ENCODE data around the gene BCL7B. TPM values are rescaled to one million over a fixed set of nuclear protein-coding genes. Genes with fewer than 3 reads are reported as not detected.

Gene BCL7B
- total and polyA plus RNA-seq, 10 donors, result 40.1 to 79.2 (median 58.2) TPM

DNA sequence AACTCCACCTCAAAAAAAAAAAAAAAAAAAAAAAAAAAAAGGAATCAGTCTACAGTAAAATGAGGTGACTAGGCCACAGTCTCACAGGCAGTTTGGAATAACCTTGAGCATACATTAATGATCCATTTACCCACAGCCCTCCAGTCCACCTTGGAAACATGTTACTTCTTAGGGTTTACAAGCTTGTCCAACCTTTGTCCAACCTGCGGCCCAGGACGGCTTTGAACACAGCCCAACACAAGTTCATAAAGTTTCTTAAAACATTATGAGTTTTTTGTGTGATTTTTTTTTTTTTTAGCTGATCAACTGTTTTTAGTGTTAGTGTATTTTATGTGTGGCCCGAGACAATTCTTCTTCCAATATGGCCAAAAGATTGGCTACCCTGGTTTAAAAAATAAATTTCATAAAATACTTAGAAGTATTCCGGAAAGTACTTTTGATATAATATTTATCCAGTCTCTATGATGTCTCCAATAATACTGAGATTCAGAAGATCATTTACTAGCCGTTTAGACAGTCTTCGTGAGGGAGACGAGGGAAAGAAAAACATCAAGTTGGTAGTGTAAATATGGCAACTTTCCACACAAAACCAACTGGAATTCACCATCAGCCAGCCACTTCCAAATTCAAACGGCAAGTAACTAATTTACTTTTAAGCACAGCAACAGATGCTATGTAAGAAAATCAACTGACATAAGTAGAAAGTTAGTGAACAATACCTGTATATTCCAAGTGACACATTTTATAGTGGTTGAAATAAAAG is 45.3 kb downstream of the BCL7B start:
- 82 to 90% (median 89%) methylated on average over 8 of the region's 8 CpGs for WGBS, 5 donors
- intact Hi-C loops (cut with DNase I; ENCODE audit: low total_unique reads), result no loop called here
- no peak overlapping the region for H3K27ac ChIP-seq
- H3K4me3 ChIP-seq, result no peak overlapping the region
- no peak for DNase-seq
- no peaks in the 10 kb centered on the region for H3K9me3 ChIP-seq
- peaks cover 0 to 100% (median 77%) of the 10 kb centered on the region in 6 donors for H3K36me3 ChIP-seq
- H3K4me1 ChIP-seq, result peaks cover 2 to 64% (median 22%) of the 10 kb centered on the region in 6 donors
- TF ChIP-seq POLR2AphosphoS5 (IDR thresholded peaks at IDR 0.05) (no peak), POLR2A (IDR thresholded peaks at IDR 0.05) (no peak)
- TF ChIP-seq, protein P1, sequence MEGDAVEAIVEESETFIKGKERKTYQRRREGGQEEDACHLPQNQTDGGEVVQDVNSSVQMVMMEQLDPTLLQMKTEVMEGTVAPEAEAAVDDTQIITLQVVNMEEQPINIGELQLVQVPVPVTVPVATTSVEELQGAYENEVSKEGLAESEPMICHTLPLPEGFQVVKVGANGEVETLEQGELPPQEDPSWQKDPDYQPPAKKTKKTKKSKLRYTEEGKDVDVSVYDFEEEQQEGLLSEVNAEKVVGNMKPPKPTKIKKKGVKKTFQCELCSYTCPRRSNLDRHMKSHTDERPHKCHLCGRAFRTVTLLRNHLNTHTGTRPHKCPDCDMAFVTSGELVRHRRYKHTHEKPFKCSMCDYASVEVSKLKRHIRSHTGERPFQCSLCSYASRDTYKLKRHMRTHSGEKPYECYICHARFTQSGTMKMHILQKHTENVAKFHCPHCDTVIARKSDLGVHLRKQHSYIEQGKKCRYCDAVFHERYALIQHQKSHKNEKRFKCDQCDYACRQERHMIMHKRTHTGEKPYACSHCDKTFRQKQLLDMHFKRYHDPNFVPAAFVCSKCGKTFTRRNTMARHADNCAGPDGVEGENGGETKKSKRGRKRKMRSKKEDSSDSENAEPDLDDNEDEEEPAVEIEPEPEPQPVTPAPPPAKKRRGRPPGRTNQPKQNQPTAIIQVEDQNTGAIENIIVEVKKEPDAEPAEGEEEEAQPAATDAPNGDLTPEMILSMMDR (IDR thresholded peaks at IDR 0.05 in 8 of 11, conservative IDR thresholded peaks at IDR 0.05 in 3 of 11), result no peak
- H3K27me3 ChIP-seq (replicated peaks in 1 of 7), result no peaks in the 10 kb centered on the region

DNA sequence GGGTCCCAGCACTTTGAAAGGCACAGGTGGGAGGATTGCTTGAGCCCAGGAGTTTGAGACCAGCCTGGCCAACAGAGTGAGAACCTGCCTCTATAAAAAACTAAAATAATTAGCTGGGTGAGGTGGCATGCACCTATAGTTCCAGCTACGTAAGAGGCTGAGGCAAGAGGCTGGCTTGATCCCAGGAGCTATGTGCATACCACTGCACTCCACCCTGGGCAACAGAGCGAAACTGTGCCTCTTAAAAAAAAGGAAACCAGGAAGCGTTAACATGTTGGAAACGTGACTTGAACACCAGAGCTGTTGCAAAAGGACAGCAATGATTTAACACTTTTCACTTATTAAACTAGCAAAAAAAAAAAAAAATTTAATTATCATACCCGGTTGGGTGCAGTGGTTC is 48.0 kb downstream of the BCL7B start:
- no peak overlapping the region for H3K4me3 ChIP-seq
- WGBS, 5 donors, result 75 to 85% (median 76%) methylated on average over 5 of the region's 5 CpGs
- intact Hi-C loops (cut with DNase I; ENCODE audit: low total_unique reads), result no loop called here
- no peak for TF ChIP-seq POLR2AphosphoS5 (IDR thresholded peaks at IDR 0.05)
- no peak for TF ChIP-seq POLR2A (IDR thresholded peaks at IDR 0.05)
- TF ChIP-seq, protein P1 (IDR thresholded peaks at IDR 0.05 in 8 of 11, conservative IDR thresholded peaks at IDR 0.05 in 3 of 11), result no peak
- no peaks in the 10 kb centered on the region for H3K27me3 ChIP-seq (replicated peaks in 1 of 7)
- H3K9me3 ChIP-seq, result no peaks in the 10 kb centered on the region
- H3K27ac ChIP-seq, result no peak overlapping the region
- H3K36me3 ChIP-seq, result peaks cover 3 to 100% (median 83%) of the 10 kb centered on the region in 6 donors
- peaks cover 0 to 37% (median 13%) of the 10 kb centered on the region in 6 donors for H3K4me1 ChIP-seq
- DNase-seq, result no peak

DNA sequence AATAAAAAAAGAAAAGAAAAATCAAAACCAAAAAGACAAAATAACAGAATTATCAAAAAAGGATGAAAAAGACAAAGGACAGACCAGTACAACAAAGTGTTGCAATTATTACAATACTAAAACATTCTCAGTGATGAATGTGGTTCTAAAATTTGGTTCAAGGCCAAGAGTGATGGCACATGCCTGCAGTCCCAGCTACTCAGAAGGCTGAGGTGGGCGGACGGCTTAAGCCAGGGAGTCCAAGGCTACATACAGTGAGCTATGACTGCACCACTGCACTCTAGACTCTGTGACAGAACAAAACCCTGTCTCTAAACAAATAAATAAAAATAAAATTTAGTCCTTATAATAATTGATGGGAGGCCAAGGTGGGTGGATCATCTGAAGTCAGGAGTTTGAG is 49.9 kb downstream of the BCL7B start:
- intact Hi-C loops (cut with DNase I; ENCODE audit: low total_unique reads), result no loop called here
- no peak overlapping the region for H3K27ac ChIP-seq
- peaks cover 3 to 100% (median 90%) of the 10 kb centered on the region in 6 donors for H3K36me3 ChIP-seq
- H3K4me3 ChIP-seq, result no peak overlapping the region
- no peaks in the 10 kb centered on the region for H3K27me3 ChIP-seq (replicated peaks in 1 of 7)
- peaks cover 0 to 18% (median 3%) of the 10 kb centered on the region in 6 donors for H3K4me1 ChIP-seq
- no peaks in the 10 kb centered on the region for H3K9me3 ChIP-seq
- TF ChIP-seq POLR2A (IDR thresholded peaks at IDR 0.05) (no peak), POLR2AphosphoS5 (IDR thresholded peaks at IDR 0.05) (no peak)
- TF ChIP-seq, protein P1 (IDR thresholded peaks at IDR 0.05 in 8 of 11, conservative IDR thresholded peaks at IDR 0.05 in 3 of 11), result no peak
- 92 to 100% (median 94%) methylated on average over 2 of the region's 2 CpGs for WGBS, 5 donors
- DNase-seq, result no peak

DNA sequence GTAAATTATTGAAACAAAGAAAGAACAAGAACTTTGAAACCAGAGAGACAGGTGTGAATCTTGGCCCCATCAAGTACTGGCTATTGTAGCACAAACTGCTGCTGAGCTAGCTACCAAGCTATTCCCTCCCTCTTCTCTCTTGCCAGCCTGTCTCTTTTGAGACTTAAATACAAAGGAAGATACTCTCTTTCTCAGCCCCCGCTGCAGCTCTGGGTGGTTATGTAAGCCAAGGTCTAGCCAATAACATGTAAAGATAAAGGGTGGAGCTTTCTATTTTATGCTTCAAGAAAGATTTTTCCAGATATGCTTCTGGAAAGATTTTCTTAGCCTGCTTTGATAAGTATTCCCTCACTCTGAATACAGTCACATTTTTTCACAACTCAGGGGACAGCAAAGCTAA is 52.6 kb downstream of the BCL7B start:
- Histone ChIP-seq H3K27me3 (replicated peaks in 1 of 7) (no peaks in the 10 kb centered on the region), H3K27ac (no peak overlapping the region), H3K36me3 (peaks cover 3 to 100% (median 97%) of the 10 kb centered on the region in 6 donors), H3K9me3 (no peaks in the 10 kb centered on the region), H3K4me3 (no peak overlapping the region), H3K4me1 (no peaks in the 10 kb centered on the region)
- DNase-seq, result no peak
- TF ChIP-seq POLR2AphosphoS5 (IDR thresholded peaks at IDR 0.05), result no peak
- no peak for TF ChIP-seq POLR2A (IDR thresholded peaks at IDR 0.05)
- TF ChIP-seq, protein P1 (IDR thresholded peaks at IDR 0.05 in 8 of 11, conservative IDR thresholded peaks at IDR 0.05 in 3 of 11), result no peak
- WGBS, 5 donors, result 34 to 100% (median 100%) methylated on average over 1 of the region's 1 CpG
- intact Hi-C loops (cut with DNase I; ENCODE audit: low total_unique reads), result no loop called here

Measured in spleen (tissue), 11 donors.